Measurements from ENCODE around the gene UGT2B17.
"Not testable (repeated sequence)": the region's sequence is repeated elsewhere in the genome, so short reads cannot be mapped to it uniquely, and the experiment has no call there.

Gene UGT2B17

GRCh38 chr4:68542742-68543141 lies 33.4 kb downstream of the UGT2B17 start:
- not testable (repeated sequence) for H3K56ac ChIP-seq (ENCODE audit: low read length); DNase-seq; H3K79me2 ChIP-seq (ENCODE audit: control insufficient read depth, insufficient read depth, low read length); H2BK5ac ChIP-seq (ENCODE audit: low read length); H3K27me3 ChIP-seq (ENCODE audit: insufficient read depth, low read length, poor library complexity); H3K4me3 ChIP-seq (ENCODE audit: low read length); H4K8ac ChIP-seq (ENCODE audit: low read depth, low read length); H3K4ac ChIP-seq (ENCODE audit: low read depth, low read length); H2AK5ac ChIP-seq (ENCODE audit: low read length); H2BK15ac ChIP-seq (replicated peaks; ENCODE audit: low read depth); H3K9ac ChIP-seq (ENCODE audit: low read length); H4K5ac ChIP-seq (ENCODE audit: low read length); H3K27ac ChIP-seq (ENCODE audit: low read depth, low read length); H3K4me2 ChIP-seq (ENCODE audit: low read length); H2BK120ac ChIP-seq (ENCODE audit: low read depth, low read length); H3K4me1 ChIP-seq (ENCODE audit: control insufficient read depth, low read depth, low read length); H3K36me3 ChIP-seq (ENCODE audit: control insufficient read depth, insufficient read depth, low read length); H3K18ac ChIP-seq (ENCODE audit: low read length); H3K23ac ChIP-seq (ENCODE audit: low read length); H3K79me1 ChIP-seq (ENCODE audit: low read length)
- no CpG with 5 or more reads among the region's 13 CpGs for WGBS (ENCODE audit: extremely low coverage, insufficient coverage, low lambda C conversion rate)

DNA sequence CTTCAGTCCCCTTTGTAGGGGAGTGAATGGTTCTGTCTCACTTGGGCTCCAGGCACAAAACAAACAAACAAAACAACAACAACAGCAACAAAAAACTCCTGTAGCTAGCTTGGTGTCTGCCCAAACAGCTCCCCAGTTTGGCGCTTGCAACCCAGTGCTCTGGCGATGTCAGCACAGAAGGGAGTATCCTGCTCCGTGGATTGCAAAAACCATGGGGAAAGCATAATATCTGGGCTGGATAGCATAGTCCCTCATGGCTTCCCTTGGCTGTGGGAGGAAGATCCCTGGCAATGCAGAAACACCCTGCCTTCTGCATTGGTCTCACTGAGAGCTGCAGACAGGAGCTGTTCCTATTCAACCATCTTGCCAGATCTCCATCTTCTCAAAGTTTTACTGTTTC lies 39.7 kb downstream of the UGT2B17 start:
- Histone ChIP-seq H2AK5ac (ENCODE audit: low read length) (no peak overlapping the region), H2BK15ac (replicated peaks; ENCODE audit: low read depth) (no peak overlapping the region), H3K36me3 (ENCODE audit: control insufficient read depth, insufficient read depth, low read length) (no peaks in the 10 kb centered on the region), H3K56ac (ENCODE audit: low read length) (no peak overlapping the region), H4K5ac (ENCODE audit: low read length) (no peak overlapping the region), H2BK5ac (ENCODE audit: low read length) (no peak overlapping the region), H3K4me3 (ENCODE audit: low read length) (no peak overlapping the region), H3K79me2 (ENCODE audit: control insufficient read depth, insufficient read depth, low read length) (no peaks in the 10 kb centered on the region), H3K79me1 (ENCODE audit: low read length) (no peaks in the 10 kb centered on the region), H3K18ac (ENCODE audit: low read length) (no peak overlapping the region), H3K27ac (ENCODE audit: low read depth, low read length) (no peak overlapping the region), H2BK120ac (ENCODE audit: low read depth, low read length) (no peak overlapping the region), H3K4me1 (ENCODE audit: control insufficient read depth, low read depth, low read length) (no peaks in the 10 kb centered on the region), H3K9ac (ENCODE audit: low read length) (no peak overlapping the region), H3K23ac (ENCODE audit: low read length) (no peak overlapping the region), H3K27me3 (ENCODE audit: insufficient read depth, low read length, poor library complexity) (no peaks in the 10 kb centered on the region), H4K8ac (ENCODE audit: low read depth, low read length) (no peak overlapping the region), H3K4me2 (ENCODE audit: low read length) (no peak overlapping the region), H3K4ac (ENCODE audit: low read depth, low read length) (no peak overlapping the region)
- no peak for DNase-seq
- no CpG with 5 or more reads among the region's 3 CpGs for WGBS (ENCODE audit: extremely low coverage, insufficient coverage, low lambda C conversion rate)

DNA sequence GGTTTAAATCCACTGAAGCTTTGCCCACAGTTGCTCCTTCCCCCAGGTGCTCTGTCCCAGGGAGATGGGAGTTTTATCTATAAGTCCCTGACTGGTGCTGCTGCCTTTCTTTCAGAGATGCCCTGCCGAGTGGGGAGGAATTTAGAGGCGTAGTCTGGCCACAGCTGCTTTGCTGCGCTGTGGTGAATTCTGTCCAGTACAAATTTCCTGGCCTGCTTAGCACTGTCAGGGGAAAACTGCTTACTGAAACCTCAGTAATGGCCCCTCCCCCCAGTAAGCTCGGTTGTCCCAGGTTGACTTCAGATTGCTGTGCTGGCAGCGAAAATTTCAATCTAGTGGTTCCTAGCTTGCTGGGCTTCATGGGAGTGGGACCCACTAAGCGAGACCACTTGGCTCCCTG lies 40.1 kb downstream of the UGT2B17 start:
- Histone ChIP-seq H3K23ac (ENCODE audit: low read length) (no peak overlapping the region), H2BK120ac (ENCODE audit: low read depth, low read length) (no peak overlapping the region), H2BK5ac (ENCODE audit: low read length) (no peak overlapping the region), H3K18ac (ENCODE audit: low read length) (no peak overlapping the region), H3K27ac (ENCODE audit: low read depth, low read length) (no peak overlapping the region), H3K4me3 (ENCODE audit: low read length) (no peak overlapping the region), H3K56ac (ENCODE audit: low read length) (no peak overlapping the region), H3K9ac (ENCODE audit: low read length) (no peak overlapping the region), H4K8ac (ENCODE audit: low read depth, low read length) (no peak overlapping the region), H3K4me2 (ENCODE audit: low read length) (no peak overlapping the region), H3K4me1 (ENCODE audit: control insufficient read depth, low read depth, low read length) (no peaks in the 10 kb centered on the region), H4K5ac (ENCODE audit: low read length) (no peak overlapping the region), H3K79me2 (ENCODE audit: control insufficient read depth, insufficient read depth, low read length) (no peaks in the 10 kb centered on the region), H2BK15ac (replicated peaks; ENCODE audit: low read depth) (no peak overlapping the region), H3K27me3 (ENCODE audit: insufficient read depth, low read length, poor library complexity) (no peaks in the 10 kb centered on the region), H2AK5ac (ENCODE audit: low read length) (no peak overlapping the region), H3K79me1 (ENCODE audit: low read length) (no peaks in the 10 kb centered on the region), H3K4ac (ENCODE audit: low read depth, low read length) (no peak overlapping the region), H3K36me3 (ENCODE audit: control insufficient read depth, insufficient read depth, low read length) (no peaks in the 10 kb centered on the region)
- no CpG with 5 or more reads among the region's 6 CpGs for WGBS (ENCODE audit: extremely low coverage, insufficient coverage, low lambda C conversion rate)
- no peak for DNase-seq

GRCh38 chr4:68522232-68522631 lies 53.9 kb downstream of the UGT2B17 start:
- not testable (repeated sequence) for H2AK5ac ChIP-seq (ENCODE audit: low read length); H4K5ac ChIP-seq (ENCODE audit: low read length); H2BK15ac ChIP-seq (replicated peaks; ENCODE audit: low read depth); H3K4ac ChIP-seq (ENCODE audit: low read depth, low read length); H3K36me3 ChIP-seq (ENCODE audit: control insufficient read depth, insufficient read depth, low read length); H3K4me3 ChIP-seq (ENCODE audit: low read length); H3K56ac ChIP-seq (ENCODE audit: low read length); H3K18ac ChIP-seq (ENCODE audit: low read length); H3K9ac ChIP-seq (ENCODE audit: low read length); H3K4me2 ChIP-seq (ENCODE audit: low read length); H3K27me3 ChIP-seq (ENCODE audit: insufficient read depth, low read length, poor library complexity); H3K23ac ChIP-seq (ENCODE audit: low read length); H3K79me1 ChIP-seq (ENCODE audit: low read length); H3K27ac ChIP-seq (ENCODE audit: low read depth, low read length); H3K4me1 ChIP-seq (ENCODE audit: control insufficient read depth, low read depth, low read length); H3K79me2 ChIP-seq (ENCODE audit: control insufficient read depth, insufficient read depth, low read length); H2BK120ac ChIP-seq (ENCODE audit: low read depth, low read length); H4K8ac ChIP-seq (ENCODE audit: low read depth, low read length); DNase-seq; H2BK5ac ChIP-seq (ENCODE audit: low read length)
- no CpG with 5 or more reads among the region's 1 CpG for WGBS (ENCODE audit: extremely low coverage, insufficient coverage, low lambda C conversion rate)

DNA sequence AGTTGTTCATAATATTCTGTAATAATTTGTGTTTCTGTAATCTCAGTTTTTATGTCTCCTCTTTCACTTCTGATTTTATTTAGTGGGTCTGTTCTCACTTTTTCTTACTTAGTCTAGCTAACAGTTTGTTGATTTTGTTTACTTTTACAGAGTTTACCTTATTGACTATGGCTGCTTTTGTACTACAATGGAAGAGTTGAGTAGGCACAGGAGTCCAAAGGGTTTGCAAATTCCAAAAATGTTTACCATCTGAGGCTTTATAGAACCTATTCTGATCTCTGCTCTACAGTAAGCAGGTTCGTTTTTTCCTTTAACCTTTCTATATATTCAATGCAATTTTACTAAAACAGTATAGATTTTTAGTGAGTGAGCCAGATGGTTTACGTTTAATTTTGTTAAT lies 55.1 kb downstream of the UGT2B17 start:
- Histone ChIP-seq H3K18ac (ENCODE audit: low read length) (no peak overlapping the region), H3K4me3 (ENCODE audit: low read length) (no peak overlapping the region), H3K9ac (ENCODE audit: low read length) (no peak overlapping the region), H2BK120ac (ENCODE audit: low read depth, low read length) (no peak overlapping the region), H3K36me3 (ENCODE audit: control insufficient read depth, insufficient read depth, low read length) (no peaks in the 10 kb centered on the region), H2AK5ac (ENCODE audit: low read length) (no peak overlapping the region), H2BK5ac (ENCODE audit: low read length) (no peak overlapping the region), H3K4ac (ENCODE audit: low read depth, low read length) (no peak overlapping the region), H3K56ac (ENCODE audit: low read length) (no peak overlapping the region), H3K4me1 (ENCODE audit: control insufficient read depth, low read depth, low read length) (no peaks in the 10 kb centered on the region), H4K8ac (ENCODE audit: low read depth, low read length) (no peak overlapping the region), H4K5ac (ENCODE audit: low read length) (no peak overlapping the region), H2BK15ac (replicated peaks; ENCODE audit: low read depth) (no peak overlapping the region), H3K27me3 (ENCODE audit: insufficient read depth, low read length, poor library complexity) (no peaks in the 10 kb centered on the region), H3K27ac (ENCODE audit: low read depth, low read length) (no peak overlapping the region), H3K23ac (ENCODE audit: low read length) (no peak overlapping the region), H3K79me2 (ENCODE audit: control insufficient read depth, insufficient read depth, low read length) (no peaks in the 10 kb centered on the region), H3K4me2 (ENCODE audit: low read length) (no peak overlapping the region), H3K79me1 (ENCODE audit: low read length) (no peaks in the 10 kb centered on the region)
- no peak for DNase-seq
- 100% methylated on average over 1 of the region's 2 CpGs for WGBS (ENCODE audit: extremely low coverage, insufficient coverage, low lambda C conversion rate)

GRCh38 chr4:68518889-68519288 lies 57.2 kb downstream of the UGT2B17 start:
- no peak overlapping the region for H2BK15ac ChIP-seq (replicated peaks; ENCODE audit: low read depth)
- H3K18ac ChIP-seq (ENCODE audit: low read length): no peak overlapping the region
- WGBS (ENCODE audit: extremely low coverage, insufficient coverage, low lambda C conversion rate): no CpG with 5 or more reads among the region's 1 CpG
- no peak overlapping the region for H2AK5ac ChIP-seq (ENCODE audit: low read length)
- no peak overlapping the region for H3K9ac ChIP-seq (ENCODE audit: low read length)
- no peaks in the 10 kb centered on the region for H3K27me3 ChIP-seq (ENCODE audit: insufficient read depth, low read length, poor library complexity)
- DNase-seq: no peak
- no peaks in the 10 kb centered on the region for H3K4me1 ChIP-seq (ENCODE audit: control insufficient read depth, low read depth, low read length)
- no peak overlapping the region for H3K23ac ChIP-seq (ENCODE audit: low read length)
- no peak overlapping the region for H3K4ac ChIP-seq (ENCODE audit: low read depth, low read length)
- H3K56ac ChIP-seq (ENCODE audit: low read length): no peak overlapping the region
- no peak overlapping the region for H4K5ac ChIP-seq (ENCODE audit: low read length)
- H3K27ac ChIP-seq (ENCODE audit: low read depth, low read length): no peak overlapping the region
- H3K36me3 ChIP-seq (ENCODE audit: control insufficient read depth, insufficient read depth, low read length): no peaks in the 10 kb centered on the region
- no peak overlapping the region for H3K4me2 ChIP-seq (ENCODE audit: low read length)
- no peak overlapping the region for H4K8ac ChIP-seq (ENCODE audit: low read depth, low read length)
- H3K79me2 ChIP-seq (ENCODE audit: control insufficient read depth, insufficient read depth, low read length): no peaks in the 10 kb centered on the region
- H3K79me1 ChIP-seq (ENCODE audit: low read length): no peaks in the 10 kb centered on the region
- no peak overlapping the region for H2BK5ac ChIP-seq (ENCODE audit: low read length)
- H2BK120ac ChIP-seq (ENCODE audit: low read depth, low read length): no peak overlapping the region
- H3K4me3 ChIP-seq (ENCODE audit: low read length): no peak overlapping the region
